Esophagus squamous epithelium (tissue), 5 donors: ENCODE data around the gene GALE. TPM values are rescaled to one million over a fixed set of nuclear protein-coding genes. Genes with fewer than 3 reads are reported as not detected.
"Not testable (repeated sequence)": the region's sequence is repeated elsewhere in the genome, so short reads cannot be mapped to it uniquely, and the experiment has no call there.

Experiments
- DNase-seq: peaks from one replicate; lab custom pipeline; 2025; lab: John Stamatoyannopoulos, UW
- H3K27ac ChIP-seq, 4 donors: fragments of 200-600 bp; sonication (generic); one replicate each; pipeline ENCODE4 v1.5.1; 2016 to 2019; ENCODE audit warnings: mild to moderate bottlenecking in 1 of 4
- H3K27me3 ChIP-seq, 4 donors: fragments of 200-600 bp; sonication (generic); 1 replicate in 3 of 4; 2 replicates in 1 of 4; pipeline versions ENCODE4 v1.5.1 to v1.6.0; 2017 to 2021; ENCODE audit warnings: antibody characterized with exemption in 1 of 4
- H3K36me3 ChIP-seq, 3 donors: fragments of 200-600 bp; sonication (generic); one replicate each; pipeline ENCODE4 v1.5.1; 2016 to 2019
- H3K4me1 ChIP-seq, 3 donors: fragments of 200-600 bp; sonication (generic); one replicate each; pipeline ENCODE4 v1.5.1; 2017 to 2019
- H3K4me3 ChIP-seq, 4 donors: fragments of 200-600 bp; sonication (generic); 1 replicate in 3 of 4; 2 replicates in 1 of 4; pipeline ENCODE4 v1.5.1; 2016 to 2019; ENCODE audit warnings: mild to moderate bottlenecking in 2 of 4, moderate library complexity in 1 of 4
- H3K9me3 ChIP-seq, 3 donors: fragments of 200-600 bp; sonication (generic); one replicate each; pipeline ENCODE4 v1.5.1; 2016 to 2019
- CTCF ChIP-seq, 6 experiments: fragments of 450-650 bp in 4 of 6; fragments of 200-600 bp in 2 of 6; sonication (generic) in 2 of 6; IDR thresholded peaks; one replicate each; pipeline ENCODE4 v1.5.1; 2016 to 2019; ENCODE audit warnings: antibody characterized with exemption in 6 of 6, mild to moderate bottlenecking in 4 of 6, moderate library complexity in 4 of 6
- POLR2A ChIP-seq, 4 donors: fragments of 450-650 bp; IDR thresholded peaks; one replicate each; pipeline ENCODE4 v1.6.1; 2017; ENCODE audit warnings: antibody characterized with exemption in 4 of 4, mild to moderate bottlenecking in 4 of 4, moderate library complexity in 3 of 4
- WGBS, 2 donors: methylation state at CpG; one replicate each; pipeline ENCODE4 v1.1.5; 2018; 5-methylcytosine and 5-hydroxymethylcytosine counted together
- intact Hi-C: fragments of 100-400 bp; cut with DNase I; formaldehyde crosslinking; loops from one replicate; pipeline ENCODE4 v1.15.0; 2022
- total RNA-seq, 4 donors: library from RNA; depleted of rRNA; stranded (reverse); fragments of >200 nt; gene quantifications; one replicate each; pipeline ENCODE4 v1.1.0, GENCODE V29; 2016
- donor health status: DM: yes; HTN: yes; CAD: no.

Gene GALE
- total RNA-seq, 4 donors from 2014 or later: 55.1 to 81.0 (median 60.4) TPM

DNA sequence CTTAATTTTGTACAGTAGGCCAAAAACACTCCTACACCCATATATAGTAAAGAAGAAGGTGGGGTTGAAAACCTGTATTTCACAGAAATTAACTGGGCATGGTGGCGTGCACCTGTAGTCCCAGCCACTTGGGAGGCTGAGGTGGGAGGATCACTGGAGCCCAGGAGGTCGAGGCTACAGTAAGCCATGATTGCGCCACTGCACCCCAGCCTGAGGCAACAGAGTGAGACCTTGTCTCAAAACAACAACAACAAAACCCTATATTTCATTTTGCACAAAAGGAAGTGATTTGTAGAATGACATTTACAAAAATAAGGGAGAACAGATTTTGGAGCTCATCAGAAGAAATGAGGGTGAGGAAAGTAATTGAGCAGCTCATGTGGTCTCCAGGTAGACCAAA, 11.9 kb downstream of the GALE start:
- TF ChIP-seq CTCF (IDR thresholded peaks at IDR 0.05) (no peak), POLR2A (IDR thresholded peaks at IDR 0.05) (no peak)
- Histone ChIP-seq H3K27ac (no peak overlapping the region), H3K9me3 (no peaks in the 10 kb centered on the region), H3K27me3 (no peaks in the 10 kb centered on the region), H3K4me3 (no peak overlapping the region), H3K36me3 (peaks cover 7 to 68% (median 14%) of the 10 kb centered on the region in 3 donors), H3K4me1 (peaks cover 19 to 35% (median 26%) of the 10 kb centered on the region in 3 donors)
- intact Hi-C loops: no loop called here
- no peak for DNase-seq
- WGBS, 2 donors: 77 to 89% methylated on average over 3 of the region's 3 CpGs

DNA sequence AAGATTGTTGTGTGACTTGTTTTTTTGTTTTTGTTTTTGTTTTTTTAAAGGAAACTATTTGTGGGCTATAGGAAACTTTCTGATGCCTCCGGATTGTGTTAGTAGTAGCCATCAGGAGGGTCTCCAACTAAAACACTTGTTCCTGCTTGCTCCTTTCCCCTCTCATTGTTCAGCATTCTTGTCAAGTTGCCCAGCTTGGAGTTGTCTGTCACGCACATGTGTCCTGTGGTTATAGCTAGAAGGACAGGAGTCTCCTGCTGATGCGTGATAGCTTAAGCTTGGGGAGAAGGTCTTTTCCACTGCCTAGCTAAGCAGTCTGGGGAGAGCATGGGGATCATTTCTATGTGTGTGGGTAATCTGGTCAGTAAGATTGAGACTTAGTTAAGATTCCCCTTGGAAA, 12.9 kb downstream of the GALE start:
- no peak for DNase-seq
- peaks cover 12 to 25% (median 17%) of the 10 kb centered on the region in 3 donors for H3K4me1 ChIP-seq
- H3K36me3 ChIP-seq: peaks cover 0 to 68% (median 13%) of the 10 kb centered on the region in 3 donors
- H3K27ac ChIP-seq: no peak overlapping the region
- intact Hi-C loops: no loop called here
- no peaks in the 10 kb centered on the region for H3K9me3 ChIP-seq
- no peak overlapping the region for H3K4me3 ChIP-seq
- TF ChIP-seq POLR2A (IDR thresholded peaks at IDR 0.05) (no peak), CTCF (IDR thresholded peaks at IDR 0.05) (no peak)
- WGBS, 2 donors: 88 to 94% methylated on average over 2 to 3 of the region's 3 CpGs
- H3K27me3 ChIP-seq: no peaks in the 10 kb centered on the region

DNA sequence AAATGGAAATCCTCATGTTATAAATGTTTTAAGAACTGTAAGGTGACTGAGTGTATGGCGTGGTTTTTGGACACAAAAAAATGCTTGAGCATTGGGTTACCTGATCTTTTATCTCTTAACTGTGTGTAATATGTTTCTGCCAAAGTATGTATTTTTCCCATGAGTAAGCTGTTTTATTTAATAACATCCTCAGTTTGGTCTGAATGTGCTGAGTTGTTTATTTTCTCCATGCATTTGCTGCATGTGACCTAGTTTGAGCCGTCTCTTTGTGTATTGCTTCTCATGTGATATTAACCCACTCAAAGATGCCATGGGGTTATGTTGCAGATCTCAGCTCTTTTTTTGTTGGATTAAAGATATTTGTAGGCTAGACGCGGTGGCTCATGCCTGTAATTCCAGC, 15.7 kb downstream of the GALE start:
- no peaks in the 10 kb centered on the region for H3K9me3 ChIP-seq
- no peaks in the 10 kb centered on the region for H3K27me3 ChIP-seq
- no peak for DNase-seq
- no peak overlapping the region for H3K4me3 ChIP-seq
- H3K4me1 ChIP-seq: peaks cover under 1 to 12% (median 1%) of the 10 kb centered on the region in 3 donors
- H3K36me3 ChIP-seq: peaks cover 0 to 95% (median 13%) of the 10 kb centered on the region in 3 donors
- TF ChIP-seq CTCF (IDR thresholded peaks at IDR 0.05): no peak
- no peak for TF ChIP-seq POLR2A (IDR thresholded peaks at IDR 0.05)
- intact Hi-C loops: no loop called here
- 75 to 84% methylated on average over 4 of the region's 4 CpGs for WGBS, 2 donors
- H3K27ac ChIP-seq: no peak overlapping the region

- WGBS, 2 donors: 88 to 92% methylated on average over 11 of the region's 11 CpGs
- H3K4me1 ChIP-seq: peaks cover 12 to 24% (median 15%) of the 10 kb centered on the region in 3 donors
- H3K9me3 ChIP-seq, H3K4me3 ChIP-seq, intact Hi-C loops, H3K27ac ChIP-seq, H3K27me3 ChIP-seq, DNase-seq: not testable (repeated sequence)
- H3K36me3 ChIP-seq: peaks cover 0 to 83% (median 13%) of the 10 kb centered on the region in 3 donors
These were observed 17.4 kb downstream of the GALE start for GRCh38 chr1:23783141-23783540.

DNA sequence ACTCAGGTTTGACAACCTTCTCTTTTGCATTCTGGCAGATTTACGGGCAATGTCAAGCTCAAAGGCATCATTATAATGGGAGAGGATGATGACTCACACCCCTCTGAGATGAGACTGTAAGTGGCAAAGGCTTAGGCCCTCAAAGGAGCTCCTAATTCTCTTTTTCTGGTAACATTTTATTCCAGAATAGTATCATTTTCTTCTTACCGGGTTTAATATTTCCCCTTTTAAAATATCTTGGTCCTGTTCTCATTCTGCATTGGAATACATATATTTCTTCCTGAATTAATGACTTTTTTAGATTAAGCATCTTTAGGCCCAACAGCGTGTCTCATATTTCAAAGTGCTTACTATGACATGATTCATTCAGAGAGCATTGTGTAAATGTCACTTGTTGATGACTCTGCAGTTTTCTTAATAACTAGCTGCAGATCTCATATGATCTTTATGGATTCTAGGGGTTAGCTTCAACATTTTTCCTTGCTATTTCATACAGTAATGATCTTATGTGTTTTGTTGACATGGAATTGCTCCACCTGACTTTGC, 20.7 kb downstream of the GALE start:
- Histone ChIP-seq H3K27me3 (no peaks in the 10 kb centered on the region), H3K4me1 (peaks cover 19 to 38% (median 22%) of the 10 kb centered on the region in 3 donors), H3K36me3 (peaks cover 0 to 50% (median 0%) of the 10 kb centered on the region in 3 donors), H3K27ac (peak overlapping the region in 3 of 4 donors; percentile 86 to 97 (median 89)), H3K9me3 (no peaks in the 10 kb centered on the region), H3K4me3 (no peak overlapping the region)
- TF ChIP-seq POLR2A (IDR thresholded peaks at IDR 0.05) (no peak), CTCF (IDR thresholded peaks at IDR 0.05) (no peak)
- intact Hi-C loops: no loop called here
- no peak for DNase-seq
- WGBS, 2 donors: 29 to 43% methylated on average over 3 of the region's 3 CpGs
